Subcutaneous adipose tissue (tissue), 4 donors: ENCODE measurements around the gene MPST. TPM values are rescaled to one million over a fixed set of nuclear protein-coding genes. Genes with fewer than 3 reads are reported as not detected.

Source experiments
- total RNA-seq, 4 donors: library from RNA; depleted of rRNA; stranded (reverse); fragments of >200 nt; gene quantifications; one replicate each; pipeline ENCODE4 v1.1.0, GENCODE V29; 2016
- TF ChIP-seq, protein P1 (sequence below): fragments of 450-650 bp; IDR thresholded peaks from one replicate; pipeline ENCODE4 v1.5.1; 2016; ENCODE audit warnings: low read depth, mild to moderate bottlenecking, control low read depth, antibody characterized with exemption, moderate library complexity

Gene MPST
- total RNA-seq, 4 donors from 2014 or later: 61.1 to 320 (median 149) TPM

DNA sequence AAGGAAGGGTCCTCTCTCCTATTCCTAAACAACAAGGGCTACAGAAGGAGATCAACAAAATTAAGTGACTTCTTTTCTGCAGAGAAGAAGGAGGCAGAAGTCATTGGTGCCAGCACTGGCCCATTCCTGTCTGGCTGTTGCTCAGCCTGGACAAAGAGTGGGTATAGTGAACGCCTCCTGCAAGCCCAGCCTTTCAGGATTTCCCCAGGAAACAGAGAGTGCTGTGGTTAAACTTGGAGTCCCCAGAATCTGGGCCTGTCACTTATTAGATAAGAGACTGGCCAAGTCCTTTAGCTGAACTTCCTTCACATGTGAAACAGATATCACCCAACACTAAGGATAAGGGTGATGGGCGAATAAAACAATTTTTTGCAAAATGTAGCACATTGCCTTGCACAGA, 11.2 kb upstream of the MPST start:
- TF ChIP-seq, protein P1, sequence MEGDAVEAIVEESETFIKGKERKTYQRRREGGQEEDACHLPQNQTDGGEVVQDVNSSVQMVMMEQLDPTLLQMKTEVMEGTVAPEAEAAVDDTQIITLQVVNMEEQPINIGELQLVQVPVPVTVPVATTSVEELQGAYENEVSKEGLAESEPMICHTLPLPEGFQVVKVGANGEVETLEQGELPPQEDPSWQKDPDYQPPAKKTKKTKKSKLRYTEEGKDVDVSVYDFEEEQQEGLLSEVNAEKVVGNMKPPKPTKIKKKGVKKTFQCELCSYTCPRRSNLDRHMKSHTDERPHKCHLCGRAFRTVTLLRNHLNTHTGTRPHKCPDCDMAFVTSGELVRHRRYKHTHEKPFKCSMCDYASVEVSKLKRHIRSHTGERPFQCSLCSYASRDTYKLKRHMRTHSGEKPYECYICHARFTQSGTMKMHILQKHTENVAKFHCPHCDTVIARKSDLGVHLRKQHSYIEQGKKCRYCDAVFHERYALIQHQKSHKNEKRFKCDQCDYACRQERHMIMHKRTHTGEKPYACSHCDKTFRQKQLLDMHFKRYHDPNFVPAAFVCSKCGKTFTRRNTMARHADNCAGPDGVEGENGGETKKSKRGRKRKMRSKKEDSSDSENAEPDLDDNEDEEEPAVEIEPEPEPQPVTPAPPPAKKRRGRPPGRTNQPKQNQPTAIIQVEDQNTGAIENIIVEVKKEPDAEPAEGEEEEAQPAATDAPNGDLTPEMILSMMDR: no peak

DNA sequence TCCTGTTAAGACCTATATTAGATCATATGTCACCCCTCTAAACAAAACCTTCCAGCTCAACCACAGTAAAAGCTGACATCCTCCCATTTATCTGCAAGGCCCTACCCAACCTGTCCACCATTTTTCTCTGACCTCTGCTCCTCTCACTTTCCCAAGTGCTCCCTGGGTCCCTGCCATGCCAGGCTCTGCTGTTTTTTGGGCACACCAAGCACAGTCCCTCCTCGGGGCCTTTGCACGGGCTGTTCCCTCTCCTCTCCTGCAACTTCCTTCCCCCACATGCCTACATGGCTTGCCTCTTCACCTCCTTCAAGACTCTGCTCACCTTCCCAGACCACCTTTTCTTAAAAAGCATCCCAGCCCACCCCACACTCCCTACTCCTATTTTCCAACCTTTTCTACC, 10.1 kb upstream of the MPST start:
- TF ChIP-seq, protein P1: no peak

DNA sequence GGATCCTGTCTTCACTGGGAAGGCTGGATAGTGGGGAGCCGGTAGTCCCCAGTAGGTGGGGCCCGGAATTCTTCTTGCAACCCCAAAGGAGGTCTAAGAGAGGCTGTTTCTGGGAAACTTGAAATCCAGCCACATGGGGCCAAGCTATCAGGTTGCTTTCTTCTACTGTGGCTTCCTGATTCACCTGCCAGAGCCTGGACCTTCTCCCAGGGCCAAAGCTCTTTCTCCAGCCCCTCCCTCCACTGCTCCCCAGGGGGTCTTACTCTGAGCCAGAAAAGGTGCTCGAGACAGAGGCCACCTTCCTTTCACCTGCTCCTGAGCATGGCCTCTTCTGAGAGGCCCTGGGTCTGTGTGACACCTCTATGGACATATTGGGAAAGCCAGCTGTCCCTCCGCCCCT, 9.4 kb upstream of the MPST start:
- TF ChIP-seq, protein P1: no peak

DNA sequence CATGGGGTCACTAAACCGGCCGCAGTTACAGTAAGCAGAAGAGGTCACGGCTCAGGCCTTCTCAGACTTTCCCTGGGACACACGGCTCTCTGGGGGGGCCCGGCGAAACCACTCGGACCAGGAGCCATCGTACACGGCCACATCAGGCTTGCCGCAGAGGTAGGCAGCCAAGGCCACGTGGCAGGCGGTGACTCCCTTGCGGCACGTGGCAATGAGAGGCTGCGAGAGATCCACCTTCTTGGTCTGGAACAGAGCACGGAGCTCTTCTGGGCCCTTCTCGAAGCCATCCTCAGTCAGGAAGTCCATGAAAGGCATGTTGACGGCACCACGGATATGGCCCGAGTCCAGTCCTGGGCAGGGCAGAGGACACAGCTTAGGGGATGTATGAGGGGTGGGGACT, 8.6 kb upstream of the MPST start:
- TF ChIP-seq, protein P1: no peak

DNA sequence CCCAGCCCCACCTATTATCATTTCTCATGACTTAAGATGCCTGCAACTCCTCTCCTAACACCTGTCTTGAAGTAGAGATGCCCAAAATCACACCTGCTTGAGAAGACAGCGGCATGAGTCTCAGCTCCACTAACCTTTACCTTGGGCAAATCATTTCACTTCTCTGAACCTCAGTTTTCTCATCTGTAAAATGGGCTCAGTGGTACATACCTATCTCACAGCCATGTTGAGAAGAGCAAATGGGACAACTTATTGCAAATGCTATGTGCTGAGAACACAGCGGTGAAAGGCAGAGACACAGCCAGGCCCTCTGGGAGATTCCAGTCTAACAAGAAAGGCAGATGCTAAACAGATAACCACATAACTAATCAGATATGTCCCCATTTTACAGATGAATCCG, 8.1 kb upstream of the MPST start:
- TF ChIP-seq, protein P1: no peak

DNA sequence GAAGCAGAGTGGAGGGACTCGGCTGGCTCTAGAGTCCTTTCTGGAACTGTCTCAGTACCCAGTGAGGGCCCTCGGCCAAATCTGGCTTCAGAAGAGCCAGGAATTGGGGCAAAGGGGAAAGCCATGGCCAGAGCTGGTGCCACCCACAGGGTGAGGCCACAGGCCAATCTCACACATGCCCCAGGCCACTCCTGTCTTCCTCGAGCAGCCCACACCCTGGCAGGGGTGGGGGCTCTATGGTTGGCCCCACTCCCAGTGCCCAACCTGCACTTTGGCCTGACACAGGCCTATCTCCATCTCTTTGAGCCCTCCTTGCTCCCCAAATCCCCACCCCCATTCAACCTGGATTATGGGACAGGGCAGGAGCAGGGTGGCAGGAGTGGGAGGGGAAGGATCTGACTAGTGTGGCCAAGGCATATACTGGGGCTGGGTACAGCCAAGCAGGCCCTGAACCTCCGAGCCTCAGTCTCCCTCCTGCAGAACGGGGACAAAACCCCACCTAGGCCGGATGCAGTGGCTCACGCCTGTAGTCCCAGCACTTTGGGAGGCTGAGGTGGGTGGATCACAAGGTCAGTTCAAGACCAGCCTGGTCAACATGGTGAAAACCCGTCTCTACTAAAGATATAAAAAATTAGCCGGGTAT, 7.2 kb upstream of the MPST start:
- TF ChIP-seq, protein P1: no peak

DNA sequence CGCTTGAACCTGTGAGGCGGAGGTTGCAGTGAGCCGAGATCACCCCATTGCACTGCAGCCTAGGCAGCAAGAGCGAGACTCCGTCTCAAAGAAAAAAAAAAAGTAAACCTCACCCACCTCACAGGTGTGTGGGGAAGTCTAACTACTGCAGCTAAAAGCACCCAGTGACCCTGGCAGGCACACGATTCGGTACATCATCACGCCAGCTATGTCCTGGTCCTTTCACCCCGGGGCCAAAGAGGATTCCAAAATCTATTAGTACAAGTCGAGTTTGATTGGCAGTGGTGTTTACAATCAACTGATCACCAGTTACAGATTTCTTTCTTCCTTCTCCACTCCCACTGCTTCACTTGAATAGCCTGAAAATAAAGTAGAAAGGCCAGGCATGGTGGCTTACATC, 6.6 kb upstream of the MPST start:
- TF ChIP-seq, protein P1: no peak
